Activated CD4-positive, alpha-beta T cell treated with anti-CD3 and anti-CD28 coated beads, Interleukin-10, Interleukin-2, amounts not matched to agents 100 ng/mL and 50 ng/mL, durations not matched to agents 16 hours and 8 hours (primary cell): ENCODE data around the gene SLC25A27.
"Not testable (repeated sequence)": the region's sequence is repeated elsewhere in the genome, so short reads cannot be mapped to it uniquely, and the experiment has no call there.

ENCODE experiments used
- DNase-seq: peaks from one replicate; pipeline ENCODE4 v3.0.0-alpha.2; 2020

SLC25A27 gene

GRCh38 chr6:46652603-46653438 lies at the start of gene SLC25A27, which contains the start of gene CYP39A1:
Gene SLC25A27 (plus strand): TSS chr6:46652975. CDS start chr6:46653193, 218 bp downstream.
Gene CYP39A1 (minus strand): TSS chr6:46652818. CDS start chr6:46652582, 236 bp downstream.
- DNase-seq, result peak; percentile 86

- no peak for DNase-seq
Measured at GRCh38 chr6:46605091-46605797, 47.5 kb upstream of the SLC25A27 start.

GRCh38 chr6:46606338-46606737 lies 46.4 kb upstream of the SLC25A27 start:
- DNase-seq, result no peak

GRCh38 chr6:46610862-46611553 lies 41.8 kb upstream of the SLC25A27 start:
- no peak for DNase-seq

GRCh38 chr6:46612645-46613044 lies 40.1 kb upstream of the SLC25A27 start:
- DNase-seq, result no peak

- no peak for DNase-seq
Measured at GRCh38 chr6:46618726-46619125, 34.0 kb upstream of the SLC25A27 start.

GRCh38 chr6:46626228-46626909 lies 26.4 kb upstream of the SLC25A27 start:
- DNase-seq, result peak; percentile 67

- DNase-seq, result no peak
Measured at GRCh38 chr6:46626976-46627375, 25.8 kb upstream of the SLC25A27 start.

GRCh38 chr6:46628498-46628897 lies 24.3 kb upstream of the SLC25A27 start:
- DNase-seq, result no peak

GRCh38 chr6:46628976-46629375 lies 23.8 kb upstream of the SLC25A27 start:
- no peak for DNase-seq

- DNase-seq, result no peak
Measured at GRCh38 chr6:46629691-46630090, 23.1 kb upstream of the SLC25A27 start.

GRCh38 chr6:46632053-46632452 lies 20.7 kb upstream of the SLC25A27 start:
- DNase-seq, result no peak

GRCh38 chr6:46635462-46635861 lies 17.3 kb upstream of the SLC25A27 start:
- DNase-seq, result no peak

GRCh38 chr6:46637145-46637544 lies 15.6 kb upstream of the SLC25A27 start:
- no peak for DNase-seq

GRCh38 chr6:46637933-46638332 lies 14.8 kb upstream of the SLC25A27 start:
- no peak for DNase-seq

- no peak for DNase-seq
Measured at GRCh38 chr6:46638650-46639049, 14.1 kb upstream of the SLC25A27 start.

- DNase-seq, result peak; percentile 46
Measured at GRCh38 chr6:46642928-46643751, 9.6 kb upstream of the SLC25A27 start.

GRCh38 chr6:46645265-46645664 lies 7.5 kb upstream of the SLC25A27 start:
- DNase-seq, result no peak

- DNase-seq, result not testable (repeated sequence)
Measured at GRCh38 chr6:46648108-46648507, 4.7 kb upstream of the SLC25A27 start.

- DNase-seq, result no peak
Measured at GRCh38 chr6:46648869-46649492, 3.8 kb upstream of the SLC25A27 start.

GRCh38 chr6:46651006-46651405 lies 1.8 kb upstream of the SLC25A27 start:
- DNase-seq, result no peak
